NCI-H2029 treated with DMSO at 0.1 percent for 48 hours (cell line): Measurements from ENCODE around the gene MAGEA11.
"Not testable (repeated sequence)": the region's sequence is repeated elsewhere in the genome, so short reads cannot be mapped to it uniquely, and the experiment has no call there.

ENCODE experiments used
- DNase-seq: peaks from one replicate; lab custom pipeline; 2025; lab: John Stamatoyannopoulos, UW

MAGEA11 gene

GRCh38 chrX:149717803-149718202, 5.9 kb downstream of the MAGEA11 start:
- DNase-seq = no peak

DNA sequence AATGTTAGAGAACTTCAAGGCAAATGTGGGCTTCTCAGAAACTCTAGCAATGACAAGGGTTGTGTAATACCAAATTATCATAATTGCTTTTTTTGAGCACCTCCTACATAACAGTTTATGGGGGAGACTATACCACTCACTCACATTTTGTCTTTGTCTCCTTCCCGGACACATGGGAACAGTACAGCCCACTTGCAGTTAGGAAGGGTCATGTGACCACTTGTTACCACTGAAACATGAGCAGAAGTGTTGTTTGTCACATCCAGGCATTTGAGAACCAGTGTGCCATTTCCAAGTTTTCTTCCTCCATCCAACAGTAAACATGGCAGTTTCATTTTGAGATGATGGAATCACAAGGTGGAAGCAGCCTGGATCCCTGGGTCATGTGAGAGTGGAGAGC, 6.9 kb downstream of the MAGEA11 start:
- DNase-seq = no peak

GRCh38 chrX:149720021-149720689, 8.3 kb downstream of the MAGEA11 start:
- DNase-seq = no peak

DNA sequence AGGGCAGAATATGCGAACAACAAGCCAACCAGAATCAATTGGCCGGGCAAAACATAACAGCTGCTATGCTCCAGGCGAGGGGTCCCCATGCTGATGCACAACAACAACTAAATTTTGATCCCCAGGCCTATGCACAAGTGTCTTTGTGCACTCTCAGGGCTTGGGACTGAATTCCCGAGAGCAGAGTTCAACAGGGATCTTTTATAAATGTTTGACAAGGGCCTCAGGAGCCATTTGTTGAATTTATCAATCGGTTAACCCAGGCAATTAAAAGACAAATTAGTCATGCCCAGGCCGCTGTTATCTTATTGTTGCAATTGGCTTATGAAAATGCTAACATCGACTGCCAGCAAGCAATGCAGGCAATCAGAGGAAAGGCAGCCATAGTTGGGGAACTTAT, 9.4 kb downstream of the MAGEA11 start:
- not testable (repeated sequence) for DNase-seq

GRCh38 chrX:149721778-149722177, 9.9 kb downstream of the MAGEA11 start:
- DNase-seq = no peak

GRCh38 chrX:149723583-149724118, 11.8 kb downstream of the MAGEA11 start:
- not testable (repeated sequence) for DNase-seq

DNA sequence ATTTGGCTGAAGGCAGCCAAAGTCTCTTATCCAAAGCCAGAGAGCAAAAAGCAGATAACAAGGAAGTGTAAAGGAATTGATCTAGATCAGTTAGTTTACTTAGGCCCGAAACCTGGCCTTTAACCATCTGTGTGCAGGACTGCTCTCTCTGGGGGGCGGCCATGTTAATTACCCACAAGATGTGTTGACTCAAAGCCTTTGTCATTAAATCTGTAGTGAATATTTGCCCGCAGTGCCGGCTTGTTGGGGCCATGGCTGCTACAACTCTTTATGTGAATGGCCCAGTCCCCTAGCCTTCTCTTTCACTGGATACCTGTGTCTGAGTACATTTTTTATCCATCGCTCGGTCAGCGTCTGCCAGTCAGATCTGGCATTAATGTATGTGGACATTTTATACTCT, 15.4 kb downstream of the MAGEA11 start:
- not testable (repeated sequence) for DNase-seq

DNA sequence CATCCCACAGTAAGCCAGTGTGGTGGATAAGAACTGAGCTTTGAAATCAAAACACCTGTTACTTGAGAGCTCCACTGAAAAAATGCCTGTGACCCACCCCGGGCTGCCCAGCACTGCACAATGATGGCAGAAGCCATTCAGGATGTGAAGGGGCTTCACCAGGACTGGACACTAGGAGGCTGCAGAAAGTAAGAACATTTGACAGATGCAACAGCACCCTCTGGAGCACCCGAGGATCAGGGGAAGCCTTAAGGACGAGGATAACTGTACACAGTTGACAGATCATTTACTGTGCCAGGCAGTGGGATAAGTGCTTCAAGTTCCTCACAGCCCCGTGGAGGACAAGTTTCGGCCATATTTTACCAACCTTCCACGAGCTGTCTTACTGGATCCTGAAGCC, 30.4 kb downstream of the MAGEA11 start:
- not testable (repeated sequence) for DNase-seq

- DNase-seq = not testable (repeated sequence)
These were observed 34.6 kb downstream of the MAGEA11 start for GRCh38 chrX:149746390-149747007.

- no peak for DNase-seq
These were observed 45.6 kb downstream of the MAGEA11 start for GRCh38 chrX:149757206-149758067.

DNA sequence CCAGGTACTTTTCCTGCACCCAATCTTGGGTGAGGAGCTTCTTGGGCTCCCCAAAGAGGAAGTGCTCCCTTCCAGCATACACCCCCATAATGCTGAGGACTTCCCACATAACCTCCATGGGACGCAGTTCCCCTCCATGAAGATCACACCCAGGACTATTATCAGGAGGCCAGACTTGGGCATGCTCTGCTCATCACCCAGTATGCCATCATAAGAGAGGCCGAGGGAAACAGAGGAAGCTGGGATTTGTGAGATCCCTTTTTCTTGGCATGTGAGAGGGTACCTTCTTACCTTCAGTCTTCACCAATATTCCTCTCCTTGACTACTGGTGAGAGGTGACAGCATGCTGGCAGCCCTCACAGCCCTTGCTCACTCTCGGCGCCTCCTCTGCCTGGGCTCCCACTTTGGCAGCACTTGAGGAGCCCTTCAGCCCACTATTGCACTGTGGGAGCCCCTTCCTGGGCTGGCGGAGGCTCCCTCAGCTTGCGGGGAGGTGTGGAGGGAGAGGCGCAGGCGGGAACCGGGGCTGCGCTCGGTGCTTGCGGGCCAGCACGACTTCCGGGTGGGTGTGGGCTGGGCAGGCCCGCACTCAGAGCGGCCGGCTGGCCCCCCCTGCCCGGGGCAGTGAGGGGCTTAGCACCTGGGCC, 46.3 kb downstream of the MAGEA11 start:
- no peak for DNase-seq

- DNase-seq = not testable (repeated sequence)
These were observed 46.8 kb downstream of the MAGEA11 start for GRCh38 chrX:149758715-149759078.

DNA sequence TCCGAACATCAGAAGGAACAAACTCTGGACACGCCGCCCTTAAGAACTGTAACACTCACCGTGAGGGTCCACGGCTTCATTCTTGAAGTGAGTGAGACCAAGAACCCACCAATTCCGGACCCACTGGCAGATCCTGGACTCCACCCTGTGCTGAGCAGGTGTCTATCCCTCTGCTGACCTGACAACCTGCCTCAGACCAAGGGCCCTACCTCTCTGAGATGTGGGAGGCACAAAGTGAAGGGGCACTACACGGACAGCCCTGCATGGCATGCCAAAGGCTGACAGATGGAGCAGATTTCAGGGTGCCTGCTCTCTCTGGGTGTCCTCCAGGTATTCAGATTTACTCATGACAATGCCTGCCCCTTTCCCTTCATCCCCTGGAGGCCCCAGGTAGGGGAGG, 48.0 kb downstream of the MAGEA11 start:
- DNase-seq = no peak

- no peak for DNase-seq
These were observed 49.1 kb downstream of the MAGEA11 start for GRCh38 chrX:149760965-149761364.

- not testable (repeated sequence) for DNase-seq
These were observed 50.2 kb downstream of the MAGEA11 start for GRCh38 chrX:149761858-149762674.

GRCh38 chrX:149762696-149763614, 51.1 kb downstream of the MAGEA11 start:
- no peak for DNase-seq
